GM19035 (cell line): ENCODE data around the gene PIP4K2A.
A peak's percentile ranks its signal among the peaks of the same experiment; 100 is the strongest.
"Not testable (repeated sequence)": the region's sequence is repeated elsewhere in the genome, so short reads cannot be mapped to it uniquely, and the experiment has no call there.

Experiments
- ATAC-seq: cut with Tn5 transposase; IDR thresholded peaks from one replicate; pipeline ENCODE4 v1.9.1; 2021; ENCODE audit not compliant: unreplicated experiment

PIP4K2A gene

DNA sequence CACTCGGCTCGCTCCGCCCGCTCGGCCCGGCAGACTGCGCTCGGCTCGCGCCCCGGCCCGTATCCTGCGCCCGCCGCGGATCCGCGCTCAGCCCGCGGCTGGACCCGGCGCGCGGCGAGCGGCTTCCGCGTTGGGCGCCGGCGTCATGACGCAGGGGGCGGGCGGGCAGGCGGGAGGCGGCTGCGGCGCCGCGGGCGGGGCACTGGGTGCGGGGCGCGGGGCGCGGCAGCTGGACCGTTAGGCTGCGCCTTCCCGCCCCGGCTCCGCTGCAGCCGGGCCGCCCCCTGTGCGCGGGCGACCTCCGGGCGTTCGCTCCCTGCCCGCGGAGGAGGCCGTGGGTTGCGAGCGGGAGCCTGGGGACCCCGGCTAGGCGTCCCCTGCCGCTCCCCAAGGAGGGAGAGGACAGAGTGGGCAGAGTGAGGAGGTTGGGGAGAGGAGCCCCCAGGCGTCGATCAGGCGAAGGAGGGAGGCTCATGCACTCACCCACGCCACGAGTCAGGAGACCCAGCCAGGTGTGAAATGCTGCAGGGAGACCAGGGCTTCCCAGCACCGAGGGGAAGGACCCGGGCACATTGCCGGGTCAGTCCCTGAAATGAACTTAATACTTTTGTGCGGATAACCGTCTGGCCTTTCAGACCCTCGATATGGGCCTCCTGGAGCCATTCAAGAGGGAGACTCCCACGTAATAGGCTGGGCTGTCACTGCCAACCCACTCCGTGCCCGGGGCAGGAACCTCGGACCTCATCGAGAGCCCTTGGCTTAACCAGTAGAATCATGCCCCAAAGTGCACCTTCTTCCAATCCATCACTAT is at the start of gene PIP4K2A:
Gene PIP4K2A, minus strand, starts transcription at position 100 of the 811 bp plus-strand sequence. CDS start 252 bp downstream, outside the sequence.
- peak; percentile 74 for ATAC-seq

DNA sequence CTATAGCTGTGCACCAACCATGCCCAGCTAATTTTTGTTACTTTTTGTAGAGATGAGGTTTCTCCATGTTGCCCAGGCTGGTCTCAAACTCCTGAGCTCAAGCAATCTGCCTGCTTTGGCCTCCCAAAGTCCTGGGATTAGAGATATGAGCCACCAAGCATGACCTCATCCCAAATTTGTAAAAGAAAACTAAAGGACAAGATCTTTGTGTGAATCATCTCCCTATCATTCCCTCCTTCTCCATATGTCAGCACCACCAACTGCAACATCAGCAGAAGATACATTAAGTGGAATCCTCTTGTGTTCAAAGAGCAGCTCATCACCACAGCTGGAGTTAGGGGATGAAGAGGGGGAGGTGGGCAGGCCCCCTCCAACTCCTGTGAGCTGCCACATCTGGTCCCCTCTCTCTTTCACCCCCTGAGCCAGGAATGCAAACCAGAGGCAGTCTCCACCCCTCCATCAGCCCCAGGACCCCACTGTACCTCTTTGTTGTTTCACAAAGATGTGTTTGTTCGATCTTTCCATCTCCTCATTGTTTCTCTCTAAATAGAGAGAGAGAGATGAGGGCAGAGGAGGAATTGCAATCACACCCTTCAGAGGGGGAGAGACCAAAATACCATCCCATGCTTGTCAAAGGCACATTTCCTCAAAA is 47.3 kb upstream of the PIP4K2A start:
- no peak for ATAC-seq

DNA sequence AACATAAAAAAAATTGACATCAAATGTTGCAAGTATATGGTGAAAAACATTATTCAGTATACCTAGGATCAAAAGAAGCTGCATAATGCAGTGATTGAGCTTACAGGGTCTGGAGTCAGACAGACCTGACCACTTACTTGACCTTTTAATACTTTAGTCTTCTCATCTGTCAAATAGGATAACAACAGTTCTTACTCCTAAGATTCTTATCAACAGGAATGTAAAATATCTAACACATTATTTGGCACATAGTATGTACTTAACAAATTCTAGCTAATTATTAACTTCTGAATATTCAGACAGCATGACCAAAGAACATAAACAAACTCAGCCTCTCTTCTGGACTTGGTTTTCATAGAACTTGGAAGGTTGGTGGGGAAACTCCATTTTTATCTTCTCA is 45.6 kb upstream of the PIP4K2A start:
- ATAC-seq: no peak

GRCh38 chr10:22758867-22759266 is 44.5 kb upstream of the PIP4K2A start:
- no peak for ATAC-seq

GRCh38 chr10:22754296-22754695 is 39.9 kb upstream of the PIP4K2A start:
- no peak for ATAC-seq

- no peak for ATAC-seq
Measured at GRCh38 chr10:22753786-22754185, 39.4 kb upstream of the PIP4K2A start.

DNA sequence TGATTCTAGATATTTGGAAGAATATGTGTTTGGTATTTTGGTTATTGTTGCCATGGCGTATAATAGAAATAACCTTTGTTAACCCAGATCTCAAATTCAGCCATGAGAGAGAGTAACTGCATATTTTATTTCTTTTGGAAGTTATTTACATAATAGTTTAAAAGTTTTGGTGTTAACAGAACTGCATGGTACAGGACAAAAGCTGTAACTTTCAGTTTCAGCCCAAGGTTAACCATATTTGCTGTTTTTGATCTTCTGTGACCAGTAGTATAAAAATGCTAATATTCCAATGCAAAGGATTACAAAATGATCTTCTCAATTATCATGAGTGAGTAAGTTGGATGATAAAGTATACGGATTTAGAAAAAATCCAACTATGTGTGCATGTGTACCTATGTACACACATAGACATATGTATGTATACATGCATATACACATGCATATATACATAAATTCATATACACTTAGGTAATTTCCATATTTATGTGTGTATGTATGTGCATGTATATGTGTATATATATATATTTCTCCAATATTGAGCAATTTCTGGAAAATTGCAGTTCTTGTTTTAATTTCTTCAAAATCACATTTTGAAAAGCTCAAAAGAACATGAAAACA is 38.0 kb upstream of the PIP4K2A start:
- peak; percentile 55 for ATAC-seq

- no peak for ATAC-seq
Measured at GRCh38 chr10:22750131-22750530, 35.8 kb upstream of the PIP4K2A start.

- not testable (repeated sequence) for ATAC-seq
Measured at GRCh38 chr10:22744858-22745257, 30.5 kb upstream of the PIP4K2A start.

GRCh38 chr10:22742678-22743077 is 28.3 kb upstream of the PIP4K2A start:
- ATAC-seq: peak; percentile 71

DNA sequence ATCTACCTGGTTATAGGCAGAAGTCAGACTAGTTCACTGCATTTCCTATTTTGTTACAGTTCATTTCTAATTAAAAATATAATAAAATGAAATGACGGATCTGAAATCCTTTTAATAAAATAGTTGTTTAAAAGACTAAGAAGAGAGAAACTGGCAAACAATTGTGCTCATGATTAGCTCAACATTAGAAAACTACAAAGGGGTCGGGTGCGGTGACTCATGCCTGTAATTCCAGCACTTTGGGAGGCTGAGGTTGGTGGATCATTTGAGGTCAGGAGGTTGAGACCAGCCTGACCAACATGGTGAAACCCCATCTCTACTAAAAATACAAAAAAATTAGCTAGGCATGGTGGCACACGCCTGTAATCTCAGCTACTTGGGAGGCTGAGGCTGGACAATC is 27.3 kb upstream of the PIP4K2A start:
- not testable (repeated sequence) for ATAC-seq

- no peak for ATAC-seq
Measured at GRCh38 chr10:22740180-22740579, 25.8 kb upstream of the PIP4K2A start.

DNA sequence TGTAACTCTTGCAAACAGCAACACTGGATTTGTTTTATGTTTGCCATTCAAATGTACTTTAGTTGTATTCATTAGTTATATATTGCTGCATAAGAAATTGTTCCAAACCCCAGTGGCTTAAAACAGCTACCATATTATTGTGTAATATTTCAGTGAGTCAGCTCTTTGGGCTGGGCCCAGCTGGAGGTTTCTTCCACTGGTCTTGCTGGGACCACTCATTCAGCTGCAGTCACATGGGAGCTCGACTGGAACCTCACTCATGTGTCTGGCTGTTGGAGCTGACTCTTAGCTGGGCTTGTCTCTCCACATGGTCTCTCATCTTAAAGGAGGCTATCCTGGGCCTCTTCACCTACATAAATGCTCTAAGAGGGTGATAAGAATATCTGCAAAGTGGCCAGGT is 23.2 kb upstream of the PIP4K2A start:
- no peak for ATAC-seq

GRCh38 chr10:22736134-22736533 is 21.8 kb upstream of the PIP4K2A start:
- ATAC-seq: no peak

GRCh38 chr10:22733992-22734391 is 19.6 kb upstream of the PIP4K2A start:
- ATAC-seq: no peak

DNA sequence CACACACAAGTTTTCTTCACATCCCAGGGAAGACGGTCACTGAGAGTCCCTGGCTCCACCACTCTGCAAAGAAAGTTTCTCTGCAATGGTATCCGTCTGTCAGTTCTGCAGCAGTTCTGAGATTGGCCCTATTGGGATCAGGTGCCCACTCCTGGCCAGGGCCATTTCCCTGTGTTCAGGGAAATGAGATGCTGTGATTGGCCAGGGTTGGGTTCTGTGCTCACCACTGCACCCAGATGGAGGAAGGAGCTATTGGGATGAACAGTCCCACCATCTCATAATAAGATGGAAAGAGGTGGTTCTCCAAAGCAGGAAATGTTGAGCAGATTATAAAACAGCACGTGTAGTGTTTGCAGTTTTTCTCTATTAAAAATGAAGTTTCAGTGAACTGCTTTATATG is 13.3 kb upstream of the PIP4K2A start:
- ATAC-seq: no peak

DNA sequence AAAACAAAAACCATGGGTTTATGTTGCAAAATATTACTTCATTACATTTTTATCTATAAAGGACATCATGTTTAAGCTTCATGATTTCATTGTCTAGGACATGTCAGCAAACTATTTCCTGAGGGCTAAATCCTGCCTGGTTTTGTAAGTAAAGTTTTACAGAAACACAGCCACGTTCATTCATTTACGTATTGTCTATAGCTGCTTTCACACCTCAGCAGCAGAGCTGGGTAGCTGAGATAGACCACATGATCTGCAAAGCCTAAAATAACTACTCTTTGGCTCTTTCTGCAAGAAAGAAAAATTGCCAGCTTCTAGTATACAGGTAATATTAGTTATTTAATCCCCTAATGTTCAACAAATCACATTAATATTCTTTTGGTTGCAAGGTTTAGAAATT is 12.7 kb upstream of the PIP4K2A start:
- no peak for ATAC-seq

GRCh38 chr10:22724773-22725172 is 10.4 kb upstream of the PIP4K2A start:
- ATAC-seq: no peak

DNA sequence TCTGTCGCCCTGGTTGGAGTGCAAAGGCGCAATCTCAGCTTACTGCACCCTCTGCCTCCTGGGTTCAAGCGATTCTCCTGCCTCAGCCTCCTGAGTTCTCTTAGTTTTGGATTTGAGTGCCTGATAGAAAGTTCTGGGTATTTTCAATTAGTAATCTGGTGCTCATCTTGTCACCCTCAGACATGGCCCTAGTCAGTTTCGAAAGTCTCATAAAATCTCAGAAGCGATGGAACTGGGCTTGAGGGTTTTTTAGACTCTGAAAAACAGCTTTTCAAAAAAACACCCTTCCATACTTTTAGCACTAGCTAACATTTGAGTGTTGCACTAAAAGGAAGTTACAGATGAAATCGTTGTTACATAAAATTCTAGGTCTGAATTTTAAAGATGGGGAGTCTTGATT is 9.4 kb upstream of the PIP4K2A start:
- peak; percentile 65 for ATAC-seq

DNA sequence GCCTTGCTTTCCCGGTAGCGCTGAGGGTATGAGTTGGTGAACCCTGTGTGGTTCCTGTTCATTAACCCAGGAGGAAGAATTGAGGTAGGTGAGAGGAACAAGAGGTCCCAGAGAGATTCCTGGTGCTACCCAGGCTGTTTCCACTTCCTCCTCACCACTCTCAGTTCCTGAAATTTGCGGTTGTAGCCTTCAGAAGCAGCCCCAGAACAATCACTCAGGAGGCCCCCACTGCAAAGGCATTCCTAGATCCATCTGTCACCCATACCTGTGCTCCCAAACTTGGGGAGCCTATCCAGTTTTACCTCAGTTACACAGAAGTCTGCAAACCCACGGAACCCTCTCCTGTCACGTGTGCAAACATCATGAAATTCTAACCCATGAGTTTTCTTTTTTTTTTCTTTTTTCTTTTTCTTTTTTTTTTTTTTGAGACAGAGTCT is 9.0 kb upstream of the PIP4K2A start:
- peak; percentile 68 for ATAC-seq

DNA sequence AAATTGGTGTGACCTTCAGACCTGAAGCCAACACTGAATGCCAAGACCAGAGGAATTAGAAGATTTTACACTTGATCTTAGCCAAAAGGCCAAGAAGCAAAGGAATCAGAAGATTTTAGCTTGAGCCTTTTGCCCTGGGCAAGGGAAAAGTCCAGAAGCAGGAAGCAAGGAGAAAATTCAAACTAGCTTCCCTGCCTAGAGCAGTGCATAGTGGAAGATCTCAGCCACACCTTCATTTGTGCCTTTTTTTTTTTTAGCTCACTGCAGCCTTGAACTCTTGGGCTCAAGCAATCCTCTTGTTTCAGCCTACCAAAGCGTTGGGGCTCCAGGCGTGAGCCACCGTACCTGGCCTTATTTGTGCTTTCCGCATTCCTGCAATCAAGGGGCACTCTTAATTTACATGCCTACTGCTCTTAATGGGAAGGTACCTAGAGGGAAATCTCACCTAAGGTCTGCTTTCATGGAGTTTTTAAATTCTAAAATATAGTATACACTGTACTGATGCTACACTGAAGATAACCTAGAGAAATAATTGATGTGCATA is 8.3 kb upstream of the PIP4K2A start:
- ATAC-seq: no peak

GRCh38 chr10:22720667-22721066 is 6.3 kb upstream of the PIP4K2A start:
- no peak for ATAC-seq
